Osteoblast (primary cell): ENCODE measurements around the gene BMX. TPM values are rescaled to one million over a fixed set of nuclear protein-coding genes. Genes with fewer than 3 reads are reported as not detected.

Source experiments
- DNase-seq: peaks from one replicate; pipeline ENCODE4 v3.0.0; 2011; ENCODE audit warnings: low spot score, mixed read lengths; ENCODE audit not compliant: insufficient read length; ENCODE audit errors: missing footprints
- H2AFZ ChIP-seq: 2 replicates; pipeline ENCODE4 v1.6.0; 2011; ENCODE audit warnings: mild to moderate bottlenecking, low read length
- H3K27ac ChIP-seq: 2 replicates; pipeline ENCODE4 v1.5.1; 2011; ENCODE audit warnings: mild to moderate bottlenecking, low read depth, low read length, moderate library complexity
- H3K27me3 ChIP-seq: 2 replicates; pipeline ENCODE4 v1.6.0; 2012; ENCODE audit warnings: mild to moderate bottlenecking, control low read depth, inconsistent platforms, low read length, moderate library complexity; ENCODE audit not compliant: insufficient read depth
- H3K36me3 ChIP-seq: 2 replicates; pipeline ENCODE4 v1.5.1; 2011; ENCODE audit warnings: mild to moderate bottlenecking, low read length, control low read depth, moderate library complexity; ENCODE audit not compliant: insufficient read depth
- H3K4me1 ChIP-seq: 2 replicates; pipeline ENCODE4 v1.5.1; 2011; ENCODE audit warnings: mild to moderate bottlenecking, low read length, control low read depth, moderate library complexity; ENCODE audit not compliant: insufficient read depth
- H3K4me2 ChIP-seq: 2 replicates; pipeline ENCODE4 v1.6.0; 2011; ENCODE audit warnings: mild to moderate bottlenecking, low read length; ENCODE audit not compliant: insufficient read depth
- H3K4me3 ChIP-seq: fragments of 200-600 bp; sonication (generic); 3 replicates; pipeline ENCODE4 v1.5.1; 2012; ENCODE audit warnings: mild to moderate bottlenecking, low read length, inconsistent platforms; ENCODE audit not compliant: insufficient read depth
- H3K79me2 ChIP-seq: 2 replicates; pipeline ENCODE4 v1.6.0; 2012; ENCODE audit warnings: mild to moderate bottlenecking, low read length, control low read depth, inconsistent platforms; ENCODE audit not compliant: insufficient read depth
- H3K9me3 ChIP-seq: 2 replicates; pipeline ENCODE4 v1.5.1; 2011; ENCODE audit warnings: low read depth, low read length, control low read depth
- H4K20me1 ChIP-seq: 2 replicates; pipeline ENCODE4 v1.6.0; 2012; ENCODE audit warnings: mild to moderate bottlenecking, low read length, control low read depth; ENCODE audit not compliant: insufficient read depth
- total RNA-seq: library from RNA; depleted of rRNA; stranded (reverse); fragments of >200 nt; gene quantifications from 2 replicates; pipeline ENCODE4 v1.2.3, GENCODE V29; 2012
- TF ChIP-seq, protein P1 (sequence below): IDR thresholded peaks from 2 replicates; pipeline ENCODE4 v1.5.1; 2011; ENCODE audit warnings: mild to moderate bottlenecking, low read depth, low read length, moderate library complexity; ENCODE audit errors: extremely low read depth

The BMX gene
- total RNA-seq, 1 donor: not detected

DNA sequence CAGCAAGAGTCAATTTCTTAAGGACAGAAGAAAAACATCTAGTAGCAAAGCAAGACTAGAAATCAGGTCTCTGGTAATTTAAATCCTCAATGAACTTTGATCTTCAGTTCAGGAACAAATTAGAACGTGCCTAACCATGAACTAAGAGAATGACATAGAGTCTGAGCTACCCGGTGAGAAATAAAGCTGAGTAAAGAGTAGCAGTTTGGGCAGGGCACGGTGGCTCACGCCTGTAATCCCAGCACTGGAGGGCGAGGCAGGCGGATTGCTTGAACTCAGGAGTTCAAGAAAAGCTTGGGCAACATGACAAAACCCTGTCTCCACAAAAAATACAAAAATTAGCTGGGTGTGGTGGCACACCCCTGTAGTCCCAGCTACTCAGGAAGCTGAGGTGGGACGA is 62.4 kb downstream of the BMX start:
- H2AFZ ChIP-seq: no peak overlapping the region
- no peaks in the 10 kb centered on the region for H3K79me2 ChIP-seq
- no peaks in the 10 kb centered on the region for H4K20me1 ChIP-seq
- TF ChIP-seq, protein P1, sequence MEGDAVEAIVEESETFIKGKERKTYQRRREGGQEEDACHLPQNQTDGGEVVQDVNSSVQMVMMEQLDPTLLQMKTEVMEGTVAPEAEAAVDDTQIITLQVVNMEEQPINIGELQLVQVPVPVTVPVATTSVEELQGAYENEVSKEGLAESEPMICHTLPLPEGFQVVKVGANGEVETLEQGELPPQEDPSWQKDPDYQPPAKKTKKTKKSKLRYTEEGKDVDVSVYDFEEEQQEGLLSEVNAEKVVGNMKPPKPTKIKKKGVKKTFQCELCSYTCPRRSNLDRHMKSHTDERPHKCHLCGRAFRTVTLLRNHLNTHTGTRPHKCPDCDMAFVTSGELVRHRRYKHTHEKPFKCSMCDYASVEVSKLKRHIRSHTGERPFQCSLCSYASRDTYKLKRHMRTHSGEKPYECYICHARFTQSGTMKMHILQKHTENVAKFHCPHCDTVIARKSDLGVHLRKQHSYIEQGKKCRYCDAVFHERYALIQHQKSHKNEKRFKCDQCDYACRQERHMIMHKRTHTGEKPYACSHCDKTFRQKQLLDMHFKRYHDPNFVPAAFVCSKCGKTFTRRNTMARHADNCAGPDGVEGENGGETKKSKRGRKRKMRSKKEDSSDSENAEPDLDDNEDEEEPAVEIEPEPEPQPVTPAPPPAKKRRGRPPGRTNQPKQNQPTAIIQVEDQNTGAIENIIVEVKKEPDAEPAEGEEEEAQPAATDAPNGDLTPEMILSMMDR: no peak
- no peaks in the 10 kb centered on the region for H3K4me1 ChIP-seq
- no peaks in the 10 kb centered on the region for H3K9me3 ChIP-seq
- no peak overlapping the region for H3K27ac ChIP-seq
- no peaks in the 10 kb centered on the region for H3K36me3 ChIP-seq
- H3K27me3 ChIP-seq: no peaks in the 10 kb centered on the region
- no peak overlapping the region for H3K4me3 ChIP-seq
- H3K4me2 ChIP-seq: no peak overlapping the region
- DNase-seq: no peak

DNA sequence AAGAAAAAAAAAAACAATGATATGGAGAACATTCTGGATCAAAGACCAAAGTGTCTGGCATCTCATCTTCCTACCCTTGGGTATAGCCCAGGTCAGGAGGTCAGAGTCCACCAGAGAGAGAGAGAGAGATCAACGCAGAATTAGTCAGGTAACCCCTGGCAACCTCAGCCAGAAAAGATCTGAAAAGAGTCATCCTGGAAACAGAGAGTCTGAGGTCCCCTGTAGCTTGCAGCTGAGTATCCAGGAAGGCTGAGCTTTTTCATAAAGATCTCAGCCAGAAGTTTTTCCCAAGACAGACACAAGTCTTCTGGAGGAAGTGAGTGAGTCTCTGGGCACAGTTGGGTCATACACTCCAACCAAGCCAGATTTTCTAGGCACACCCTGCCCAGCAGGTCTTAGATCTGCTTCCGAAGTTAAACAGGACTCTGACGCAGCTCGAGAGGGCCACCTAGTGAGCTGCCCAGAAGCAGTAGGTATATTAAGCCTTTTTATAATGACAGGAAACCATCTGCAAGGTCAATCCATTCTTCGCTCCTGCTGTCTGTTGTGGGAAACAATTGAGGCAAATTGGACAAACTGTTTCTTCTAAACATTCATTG is 64.5 kb downstream of the BMX start:
- TF ChIP-seq, protein P1: peak; percentile 64
- H3K27ac ChIP-seq: no peak overlapping the region
- no peak overlapping the region for H3K4me3 ChIP-seq
- no peaks in the 10 kb centered on the region for H3K79me2 ChIP-seq
- H2AFZ ChIP-seq: no peak overlapping the region
- H3K27me3 ChIP-seq: peaks cover 5% of the 10 kb centered on the region
- no peaks in the 10 kb centered on the region for H3K36me3 ChIP-seq
- no peak for DNase-seq
- H4K20me1 ChIP-seq: no peaks in the 10 kb centered on the region
- H3K9me3 ChIP-seq: no peaks in the 10 kb centered on the region
- H3K4me1 ChIP-seq: no peaks in the 10 kb centered on the region
- no peak overlapping the region for H3K4me2 ChIP-seq

DNA sequence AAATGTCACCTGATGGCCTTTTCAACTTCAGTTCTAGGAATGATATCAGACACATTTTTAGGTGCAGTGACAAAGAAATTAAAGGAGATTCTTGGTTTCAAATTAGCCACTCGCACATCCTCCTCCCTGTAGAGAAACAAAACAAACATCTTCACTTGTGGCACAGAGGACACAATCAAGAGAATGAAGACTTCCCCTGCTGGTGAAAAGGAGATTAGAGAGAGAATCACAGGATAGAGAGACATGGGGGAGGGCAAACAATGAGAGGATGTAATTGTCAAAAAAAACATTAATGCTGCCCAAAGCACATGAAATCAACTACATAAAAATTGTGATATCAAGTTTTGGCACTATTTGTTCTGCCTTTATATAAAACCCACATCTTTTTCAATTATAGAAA is 65.6 kb downstream of the BMX start:
- Histone ChIP-seq H3K79me2 (no peaks in the 10 kb centered on the region), H3K36me3 (no peaks in the 10 kb centered on the region)
- no peak for DNase-seq

DNA sequence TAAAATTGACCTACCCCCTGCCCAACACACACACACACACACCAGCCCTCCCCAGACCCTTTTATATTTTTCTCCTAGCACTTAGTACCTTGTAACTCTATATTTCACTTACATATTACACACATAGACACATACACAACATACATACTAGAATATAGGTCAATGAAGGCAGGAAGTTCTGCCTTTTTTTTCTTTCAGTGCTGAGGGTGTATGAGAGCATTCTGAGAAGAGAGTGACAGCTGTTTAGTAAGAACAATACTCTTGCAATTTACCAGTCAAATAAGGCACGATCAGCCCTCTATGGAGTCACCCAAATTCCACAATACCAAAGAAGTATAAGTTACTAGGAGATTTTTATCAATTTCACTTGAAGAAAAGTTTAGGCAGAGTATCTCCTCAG is 66.7 kb downstream of the BMX start:
- no peaks in the 10 kb centered on the region for H3K36me3 ChIP-seq
- TF ChIP-seq, protein P1: no peak
- H3K27me3 ChIP-seq: peaks cover 17% of the 10 kb centered on the region
- H3K4me1 ChIP-seq: no peaks in the 10 kb centered on the region
- no peak overlapping the region for H3K27ac ChIP-seq
- H2AFZ ChIP-seq: no peak overlapping the region
- no peaks in the 10 kb centered on the region for H4K20me1 ChIP-seq
- no peaks in the 10 kb centered on the region for H3K79me2 ChIP-seq
- no peak for DNase-seq
- H3K9me3 ChIP-seq: no peaks in the 10 kb centered on the region
- H3K4me2 ChIP-seq: no peak overlapping the region
- no peak overlapping the region for H3K4me3 ChIP-seq

More for the DNA sequence above, 65.6 kb downstream of the BMX start:
- no peaks in the 10 kb centered on the region for H4K20me1 ChIP-seq
- no peak overlapping the region for H3K27ac ChIP-seq
- no peak overlapping the region for H3K4me3 ChIP-seq
- no peak overlapping the region for H3K4me2 ChIP-seq
- no peaks in the 10 kb centered on the region for H3K4me1 ChIP-seq
- TF ChIP-seq, protein P1: no peak
- peaks cover 15% of the 10 kb centered on the region for H3K27me3 ChIP-seq
- no peaks in the 10 kb centered on the region for H3K9me3 ChIP-seq
- H2AFZ ChIP-seq: no peak overlapping the region
